ENCODE measurements around the gene BUD31. TPM values are rescaled to one million over a fixed set of nuclear protein-coding genes. Genes with fewer than 3 reads are reported as not detected.
"Not testable (repeated sequence)": the region's sequence is repeated elsewhere in the genome, so short reads cannot be mapped to it uniquely, and the experiment has no call there.

BUD31 gene
- total RNA-seq, 1 donor from 2014 or later = 35.9 TPM

DNA sequence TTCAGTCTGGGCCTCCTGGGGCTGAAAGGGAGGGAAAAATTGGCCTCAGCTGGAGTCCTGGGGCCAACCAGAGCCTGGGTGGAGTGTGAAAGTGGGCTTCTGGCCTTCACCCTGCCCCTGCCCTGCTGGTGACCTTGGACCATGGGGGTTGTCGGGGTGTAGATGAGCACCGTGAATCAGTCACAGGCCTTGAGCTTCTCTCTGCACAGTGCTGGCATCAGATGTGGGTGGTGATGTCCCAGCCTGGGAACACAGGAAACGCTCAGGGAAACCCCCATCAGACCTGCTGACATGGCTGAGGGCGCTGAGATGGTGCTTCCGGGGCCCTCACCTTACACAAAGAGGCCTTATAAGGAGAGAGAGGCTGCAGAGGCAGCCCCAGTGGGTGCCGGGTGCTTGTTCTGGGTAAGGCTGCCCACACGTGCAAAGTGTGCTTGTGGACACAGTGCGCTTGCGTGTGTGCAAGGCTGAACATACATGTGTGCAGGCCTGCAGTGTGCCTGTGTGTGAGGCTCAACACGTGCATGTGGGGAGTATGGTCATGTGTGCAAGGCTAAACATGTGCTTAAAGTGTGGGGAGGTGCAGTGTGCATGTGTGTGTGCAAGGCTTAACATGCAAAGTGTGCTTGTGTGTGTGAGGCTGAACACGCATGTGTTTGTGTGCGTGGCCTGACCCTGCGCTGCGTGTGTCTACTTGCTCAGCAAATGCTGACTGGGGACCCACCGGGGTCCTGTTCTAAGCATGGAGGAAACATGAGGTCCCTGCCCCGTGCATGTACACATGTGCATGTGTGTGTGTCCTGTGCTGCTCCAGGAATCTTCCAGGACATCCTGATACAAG, 27.7 kb upstream of the BUD31 start:
- no peak for DNase-seq

- no peak for DNase-seq
Measured at GRCh38 chr7:99381664-99382075, 27.1 kb upstream of the BUD31 start.

DNA sequence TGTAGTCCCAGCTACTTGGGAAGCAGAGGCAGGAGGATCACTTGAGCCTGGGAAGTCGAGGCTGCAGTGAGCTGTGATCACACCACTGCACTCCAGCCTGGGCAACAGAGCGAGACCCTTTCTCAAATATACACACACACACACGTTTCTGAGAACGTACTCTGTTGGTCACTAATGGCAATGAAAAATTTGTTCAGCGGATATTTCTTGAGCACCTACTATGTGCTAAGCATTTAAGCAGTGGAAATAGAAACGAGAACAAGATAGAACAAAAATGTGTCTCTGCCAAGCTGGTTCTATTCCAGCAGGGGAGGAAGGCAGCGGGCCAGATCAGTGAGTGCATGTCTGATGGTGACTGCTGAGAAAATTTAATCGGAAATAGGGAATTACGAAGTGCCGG, 25.6 kb upstream of the BUD31 start:
- no peak for DNase-seq

DNA sequence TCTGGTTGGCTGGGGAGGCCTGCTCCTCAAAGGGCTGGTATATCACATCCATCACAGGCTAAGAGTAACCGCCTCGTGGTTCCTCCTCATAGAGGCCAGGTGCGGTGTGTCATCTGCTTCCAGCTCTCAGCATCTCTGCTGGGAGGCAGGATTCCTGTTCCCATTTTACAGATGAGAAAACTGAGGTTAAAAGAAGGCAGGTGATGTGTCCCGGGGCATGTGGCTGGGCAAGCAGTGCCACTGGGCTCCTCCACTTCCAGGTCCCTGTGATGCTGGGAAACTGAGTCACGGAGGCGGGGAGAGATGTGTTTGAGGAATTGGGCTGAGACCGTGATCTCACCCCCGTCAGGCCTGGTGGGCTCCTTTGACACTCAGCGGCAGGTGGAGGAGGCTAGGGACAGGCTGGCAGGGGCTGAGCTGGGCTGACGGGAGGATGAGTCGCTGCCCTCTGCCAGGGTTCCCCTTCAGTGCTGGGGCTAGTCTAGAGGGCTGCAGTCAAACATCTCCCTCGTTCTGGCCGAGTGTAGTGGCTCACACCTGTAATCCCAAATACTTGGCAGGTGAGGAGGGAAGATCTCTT, 24.9 kb upstream of the BUD31 start:
- DNase-seq = no peak

GRCh38 chr7:99384523-99384922, 24.2 kb upstream of the BUD31 start:
- DNase-seq = no peak

GRCh38 chr7:99385564-99385963, 23.2 kb upstream of the BUD31 start:
- no peak for DNase-seq

DNA sequence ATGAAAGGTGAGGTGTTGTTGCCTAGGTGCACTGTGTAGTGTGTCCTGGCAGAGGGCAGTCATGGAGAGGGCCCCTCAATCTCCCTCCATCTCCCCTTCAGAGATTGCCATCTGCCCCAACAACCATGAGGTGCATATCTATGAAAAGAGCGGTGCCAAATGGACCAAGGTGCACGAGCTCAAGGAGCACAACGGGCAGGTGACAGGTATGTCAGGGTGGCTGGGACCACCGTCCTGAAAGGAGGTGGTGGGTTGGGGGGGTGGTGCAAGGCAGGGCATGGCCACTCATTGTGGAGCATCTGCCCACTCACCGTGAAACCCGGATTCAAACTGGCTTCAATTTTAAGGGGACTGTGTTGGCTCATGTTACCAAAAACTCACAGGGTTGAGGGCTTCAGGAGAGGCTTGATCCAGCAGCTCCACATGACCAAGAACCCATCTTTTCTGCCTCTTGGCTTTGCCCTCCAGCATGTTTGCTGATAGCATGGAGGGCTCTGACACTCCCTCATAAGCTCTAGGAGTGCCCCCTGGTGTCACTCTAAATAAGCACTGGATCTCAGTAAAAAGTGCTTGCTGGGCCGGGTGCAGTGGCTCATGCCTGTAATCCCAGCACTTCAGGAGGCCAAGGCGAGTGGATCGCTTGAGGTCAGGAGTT, 22.1 kb upstream of the BUD31 start:
- no peak for DNase-seq

GRCh38 chr7:99387239-99387635, 21.5 kb upstream of the BUD31 start:
- DNase-seq = not testable (repeated sequence)

DNA sequence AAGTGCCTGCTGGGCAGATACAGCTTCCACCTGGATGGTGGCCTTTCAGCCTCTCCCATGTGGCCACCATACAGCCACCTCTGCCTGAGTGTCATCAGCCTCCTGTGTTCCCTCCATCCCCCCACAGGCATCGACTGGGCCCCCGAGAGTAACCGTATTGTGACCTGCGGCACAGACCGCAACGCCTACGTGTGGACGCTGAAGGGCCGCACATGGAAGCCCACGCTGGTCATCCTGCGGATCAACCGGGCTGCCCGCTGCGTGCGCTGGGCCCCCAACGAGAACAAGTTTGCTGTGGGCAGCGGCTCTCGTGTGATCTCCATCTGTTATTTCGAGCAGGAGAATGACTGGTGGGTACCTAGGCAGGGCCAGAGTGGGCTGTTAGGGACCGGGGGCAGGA, 20.9 kb upstream of the BUD31 start:
- DNase-seq = no peak

- no peak for DNase-seq
Measured at GRCh38 chr7:99389772-99390171, 19.0 kb upstream of the BUD31 start.

DNA sequence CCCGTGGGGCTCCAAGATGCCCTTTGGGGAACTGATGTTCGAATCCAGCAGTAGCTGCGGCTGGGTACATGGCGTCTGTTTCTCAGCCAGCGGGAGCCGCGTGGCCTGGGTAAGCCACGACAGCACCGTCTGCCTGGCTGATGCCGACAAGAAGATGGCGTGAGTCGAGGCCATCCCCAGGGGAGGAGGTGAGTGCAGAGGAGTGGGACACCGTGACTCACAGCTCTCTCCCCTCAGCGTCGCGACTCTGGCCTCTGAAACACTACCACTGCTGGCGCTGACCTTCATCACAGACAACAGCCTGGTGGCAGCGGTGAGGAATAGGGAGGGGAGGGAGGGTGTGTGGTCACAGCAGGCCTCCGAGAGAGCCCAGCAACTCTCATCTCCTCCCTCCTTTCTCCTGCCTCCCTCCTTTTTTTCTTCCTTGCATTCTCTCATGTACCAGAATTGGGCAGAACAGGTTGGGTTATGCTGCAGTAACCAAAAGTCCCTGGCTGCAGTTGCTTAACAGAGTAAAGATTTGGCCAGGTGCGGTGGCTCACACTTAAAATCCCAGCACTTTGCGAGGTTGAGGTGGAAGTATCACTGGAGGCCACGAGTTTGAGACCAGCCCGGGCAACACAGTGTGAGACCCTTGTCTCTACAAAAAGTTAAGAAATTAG, 17.7 kb upstream of the BUD31 start:
- DNase-seq = no peak

- no peak for DNase-seq
Measured at GRCh38 chr7:99392046-99392445, 16.7 kb upstream of the BUD31 start.

DNA sequence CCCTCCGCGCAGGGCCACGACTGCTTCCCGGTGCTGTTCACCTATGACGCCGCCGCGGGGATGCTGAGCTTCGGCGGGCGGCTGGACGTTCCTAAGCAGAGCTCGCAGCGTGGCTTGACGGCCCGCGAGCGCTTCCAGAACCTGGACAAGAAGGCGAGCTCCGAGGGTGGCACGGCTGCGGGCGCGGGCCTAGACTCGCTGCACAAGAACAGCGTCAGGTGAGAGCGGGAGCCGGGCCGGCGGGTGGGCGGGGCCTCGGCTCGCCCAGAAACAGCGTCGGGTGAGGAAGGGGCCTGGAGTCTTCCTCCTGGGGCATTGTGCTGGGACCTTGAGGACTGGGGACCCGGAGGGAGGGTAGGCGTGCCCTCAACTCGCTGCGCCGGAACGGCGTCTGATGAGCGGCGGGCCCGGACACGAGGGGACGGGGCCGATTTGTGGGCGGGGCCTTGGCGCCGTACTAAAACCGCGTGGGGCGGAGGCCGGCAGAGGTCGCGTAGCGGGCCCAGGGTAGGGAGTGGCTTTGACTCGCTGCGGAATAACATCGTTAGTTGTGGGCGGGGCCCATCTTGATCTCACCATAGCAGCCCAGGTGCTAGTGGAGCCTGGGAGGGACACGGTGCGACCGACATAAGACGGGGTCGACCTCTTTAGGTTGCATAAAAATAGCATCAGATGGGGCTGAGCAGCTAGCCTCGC, 16.0 kb upstream of the BUD31 start:
- peak; percentile 82 for DNase-seq

GRCh38 chr7:99393355-99394187, 15.2 kb upstream of the BUD31 start:
- DNase-seq = peak; percentile 72

- DNase-seq = no peak
Measured at GRCh38 chr7:99394188-99394502, 14.6 kb upstream of the BUD31 start.

GRCh38 chr7:99395616-99396327, 13.0 kb upstream of the BUD31 start:
- no peak for DNase-seq

GRCh38 chr7:99396418-99397296, 12.1 kb upstream of the BUD31 start:
- no peak for DNase-seq

DNA sequence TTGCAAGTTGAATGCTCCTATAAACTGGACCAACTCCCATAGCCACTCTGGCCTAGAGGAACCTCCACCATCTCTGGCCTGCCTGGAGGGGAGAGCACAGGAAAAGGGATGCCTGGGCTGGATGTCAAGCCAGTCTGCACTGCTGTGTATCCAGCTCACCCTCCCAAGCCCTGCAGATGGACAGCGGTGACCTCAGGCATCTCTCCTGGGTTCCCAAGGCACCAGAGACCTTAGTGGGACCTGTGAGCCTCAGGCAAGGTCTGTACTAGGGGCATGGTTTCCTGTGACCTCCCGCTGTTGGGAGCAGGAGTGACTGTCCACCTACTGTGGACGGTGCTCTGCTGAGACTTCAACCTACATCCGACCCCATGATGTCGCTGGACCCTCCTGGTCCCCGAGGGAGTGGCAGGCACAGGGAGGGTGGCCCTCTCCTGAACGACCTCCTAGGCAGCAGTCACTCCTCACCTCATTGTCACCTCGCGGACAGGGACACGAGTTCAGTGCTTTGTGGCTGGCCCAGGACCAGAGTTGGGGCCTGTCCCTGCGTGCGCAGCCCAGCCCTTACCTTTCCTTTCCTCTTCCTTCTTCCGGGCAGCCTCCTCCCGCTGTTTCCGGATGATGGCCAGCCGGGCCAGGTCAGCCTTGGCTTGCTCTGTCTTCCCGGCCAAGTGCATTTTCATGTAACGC, 11.3 kb upstream of the BUD31 start:
- DNase-seq = no peak

DNA sequence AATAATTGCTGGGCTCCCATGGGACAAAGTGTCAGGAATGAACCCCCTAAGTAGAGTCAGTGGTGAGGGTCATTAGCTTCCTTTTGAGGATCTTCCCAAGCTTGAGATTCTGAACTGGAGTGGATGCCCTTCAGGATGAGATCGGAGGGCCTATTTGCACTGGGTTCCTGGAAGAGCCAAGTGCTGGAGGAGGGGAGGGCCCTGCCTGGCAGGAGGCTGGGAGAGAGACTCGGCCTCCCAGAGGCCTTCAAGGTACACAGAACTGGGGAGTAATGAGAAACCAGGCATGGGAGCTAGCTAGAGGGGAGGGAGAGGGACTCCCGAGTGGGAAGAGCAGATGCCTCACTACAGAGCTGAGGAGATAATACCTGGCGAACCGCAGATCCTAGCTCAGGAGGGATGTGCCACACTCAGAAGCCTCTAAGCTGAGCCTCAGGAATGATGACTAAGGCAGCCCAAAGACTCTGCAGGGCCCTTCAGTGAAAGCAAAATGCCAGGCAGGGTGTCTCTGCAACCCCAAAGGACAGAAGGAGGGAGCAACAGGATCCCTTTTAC, 9.8 kb upstream of the BUD31 start:
- DNase-seq = no peak

Data from tongue (tissue), 2 donors.